Bronchial smooth muscle cell (primary cell): ENCODE data around the gene TMEM240. TPM values are rescaled to one million over a fixed set of nuclear protein-coding genes. Genes with fewer than 3 reads are reported as not detected.

ENCODE experiments used
- total RNA-seq: library from RNA; depleted of rRNA; stranded (reverse); fragments of >200 nt; gene quantifications from 2 replicates; pipeline ENCODE4 v1.2.1, GENCODE V29; 2014

Gene TMEM240
- 3.7 and 5.4 TPM in 2 replicates for total RNA-seq

DNA sequence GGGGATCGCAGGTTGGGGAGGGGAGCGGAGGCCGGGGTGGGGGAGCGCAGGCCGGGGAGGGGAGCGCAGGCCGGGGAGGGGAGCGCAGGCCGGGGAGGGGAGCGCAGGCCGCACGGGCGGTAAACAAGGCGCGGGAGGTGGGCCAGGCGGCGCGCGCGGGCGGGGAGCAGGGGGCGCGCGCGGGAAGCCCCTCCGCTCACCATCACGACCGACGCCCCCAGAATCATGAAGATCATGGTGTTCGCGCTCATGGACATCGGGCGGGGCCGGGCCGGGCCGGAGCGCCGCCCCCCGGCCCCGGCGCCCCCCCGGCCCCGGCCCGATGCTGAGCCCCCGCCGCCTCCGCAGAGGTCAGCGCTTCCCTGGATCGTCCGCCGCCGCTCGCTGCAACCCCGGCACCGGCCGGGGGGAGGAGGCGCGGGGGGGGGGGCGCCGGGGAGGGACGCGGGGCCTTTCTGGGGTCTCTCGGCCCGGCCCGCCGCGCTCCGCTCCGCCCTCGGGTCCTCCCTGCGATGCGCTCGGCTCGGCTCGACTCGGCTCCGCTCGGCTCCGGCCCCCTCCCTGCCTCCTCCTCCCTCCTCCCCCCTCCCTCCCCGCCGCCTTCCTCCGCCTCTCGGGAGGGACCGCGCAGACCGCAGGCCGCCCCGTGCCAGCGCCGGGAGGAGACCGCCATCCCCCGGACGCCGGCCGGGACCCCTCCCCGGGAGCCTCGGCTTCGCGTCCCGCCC lies at the start of gene TMEM240:
TSS of gene TMEM240 (minus strand) at position 535 of the 728 bp plus-strand sequence. CDS start at position 257, 278 bp downstream.

DNA sequence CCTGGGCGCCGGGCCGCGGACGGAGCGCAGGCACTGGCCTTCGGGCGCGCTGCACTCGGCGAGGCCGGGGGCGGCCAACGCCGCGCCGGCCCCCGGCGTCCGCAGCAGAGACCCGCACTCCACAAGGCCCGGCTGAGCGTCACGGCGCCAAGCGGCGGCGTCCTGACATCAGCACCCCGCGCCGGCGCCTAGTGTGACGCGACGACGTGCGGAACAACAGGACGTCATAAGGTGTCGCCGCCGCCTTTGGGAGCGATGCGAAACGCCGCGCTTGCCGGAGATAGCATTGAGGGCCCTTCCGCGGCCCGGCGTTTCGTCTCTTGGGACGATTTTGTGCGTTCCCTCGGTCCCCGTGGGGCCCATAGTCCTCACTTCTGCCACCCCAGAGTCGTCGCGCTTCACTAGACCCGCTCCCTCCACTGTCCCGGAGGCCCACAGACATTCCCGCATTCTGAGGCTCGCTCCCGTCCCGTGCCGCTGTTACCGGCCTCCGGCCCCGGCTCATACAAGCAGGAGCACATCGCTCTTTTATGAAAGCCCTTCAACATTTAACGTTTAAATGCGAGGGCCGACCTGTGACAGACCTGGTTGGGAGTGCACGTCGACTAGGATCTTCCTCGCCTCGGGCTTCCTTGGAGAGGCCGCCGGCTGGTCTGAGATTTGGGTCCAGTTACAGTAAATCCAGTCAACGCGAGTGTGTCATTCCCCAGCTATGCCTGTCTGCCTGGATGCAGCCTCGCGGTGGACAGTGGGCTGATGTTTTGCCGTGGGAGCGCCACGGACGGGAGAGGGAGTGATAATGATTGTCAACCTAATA lies 34.5 kb upstream of the TMEM240 start, which contains the start of gene SSU72:
TSS of gene SSU72 (minus strand) at position 143 of the 817 bp plus-strand sequence. CDS start 306 bp downstream, outside the sequence.

GRCh38 chr1:1511533-1512285 lies 28.7 kb downstream of the TMEM240 start, which contains the start of gene ATAD3A:
ATAD3A (plus strand) TSS chr1:1512162; CDS start chr1:1512269, 107 bp downstream.

Other genes starting within 250 kb of the TMEM240 start
- 66.0 and 87.7 TPM in 2 replicates for gene ACAP3, start 232.7 kb downstream of the TMEM240 start, total RNA-seq
- 9.6 and 9.9 TPM in 2 replicates for gene PUSL1, start 232.0 kb downstream of the TMEM240 start, total RNA-seq
- gene INTS11, start 216.0 kb downstream of the TMEM240 start, total RNA-seq: 56.0 and 74.6 TPM in 2 replicates
- gene CPTP, start 215.8 kb downstream of the TMEM240 start, total RNA-seq: 4.1 and 6.8 TPM in 2 replicates
- gene TAS1R3, start 209.3 kb downstream of the TMEM240 start, total RNA-seq: 0.16 and 0.17 TPM in 2 replicates
- 67.0 and 107 TPM in 2 replicates for gene DVL1, start 191.2 kb downstream of the TMEM240 start, total RNA-seq
- gene MXRA8, start 182.1 kb downstream of the TMEM240 start, total RNA-seq: 273 and 326 TPM in 2 replicates
- gene AURKAIP1, start 165.4 kb downstream of the TMEM240 start, total RNA-seq: 53.0 and 102 TPM in 2 replicates
- gene CCNL2, start 141.3 kb downstream of the TMEM240 start, total RNA-seq: 115 and 141 TPM in 2 replicates
- 86.0 and 91.9 TPM in 2 replicates for gene MRPL20, start 133.3 kb downstream of the TMEM240 start, total RNA-seq
- 1.1 and 1.9 TPM in 2 replicates for gene ANKRD65, start 119.3 kb downstream of the TMEM240 start, total RNA-seq
- 3.4 and 3.9 TPM in 2 replicates for gene VWA1, start 104.9 kb downstream of the TMEM240 start, total RNA-seq
- gene ATAD3C, start 90.9 kb downstream of the TMEM240 start, total RNA-seq: under 0.01 TPM in 1 of 2 replicates, not detected in the other
- 11.7 and 19.3 TPM in 2 replicates for gene ATAD3B, start 68.9 kb downstream of the TMEM240 start, total RNA-seq
- 17.4 and 19.5 TPM in 2 replicates for gene ATAD3A, start 28.5 kb downstream of the TMEM240 start, total RNA-seq
- 35.8 and 43.0 TPM in 2 replicates for gene SSU72, start 34.2 kb upstream of the TMEM240 start, total RNA-seq
- gene FNDC10, start 59.5 kb upstream of the TMEM240 start, total RNA-seq: 0.52 and 0.95 TPM in 2 replicates
- 77.7 and 127 TPM in 2 replicates for gene MIB2, start 74.9 kb upstream of the TMEM240 start, total RNA-seq
- 4.6 and 4.9 TPM in 2 replicates for gene MMP23B, start 91.5 kb upstream of the TMEM240 start, total RNA-seq
- 8.5 and 8.8 TPM in 2 replicates for gene CDK11B, start 118.4 kb upstream of the TMEM240 start, total RNA-seq
- gene SLC35E2B, start 152.2 kb upstream of the TMEM240 start, total RNA-seq: 25.5 and 32.8 TPM in 2 replicates
- gene CDK11A, start 183.7 kb upstream of the TMEM240 start, total RNA-seq: 12.3 and 13.6 TPM in 2 replicates
- gene NADK, start 237.8 kb upstream of the TMEM240 start, total RNA-seq: 27.4 and 30.7 TPM in 2 replicates